ENCODE data around the gene ZNF618.

ZNF618 gene

DNA sequence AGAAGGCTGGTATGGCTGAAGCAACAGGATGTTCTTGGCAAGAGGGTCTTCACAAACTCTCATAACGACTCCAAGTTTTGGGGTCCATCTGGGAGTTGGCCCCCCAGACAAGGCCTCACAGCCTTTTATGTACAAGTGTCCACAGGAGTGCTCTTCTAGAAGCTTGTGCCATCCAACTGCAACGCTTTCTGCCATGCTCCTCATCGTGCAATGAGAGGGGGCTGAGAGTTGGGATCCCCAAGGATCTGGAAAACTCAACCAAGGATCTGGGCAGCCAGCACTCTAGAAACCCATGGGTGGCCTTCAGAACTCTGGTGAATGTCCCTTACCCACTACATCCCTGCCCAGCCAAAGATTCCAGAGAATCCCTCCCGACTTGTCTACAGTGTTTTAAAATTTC lies 210.5 kb downstream of the ZNF618 start:
- DNase-seq: no peak

GRCh38 chr9:114087721-114088120 lies 211.6 kb downstream of the ZNF618 start:
- no peak for DNase-seq

DNA sequence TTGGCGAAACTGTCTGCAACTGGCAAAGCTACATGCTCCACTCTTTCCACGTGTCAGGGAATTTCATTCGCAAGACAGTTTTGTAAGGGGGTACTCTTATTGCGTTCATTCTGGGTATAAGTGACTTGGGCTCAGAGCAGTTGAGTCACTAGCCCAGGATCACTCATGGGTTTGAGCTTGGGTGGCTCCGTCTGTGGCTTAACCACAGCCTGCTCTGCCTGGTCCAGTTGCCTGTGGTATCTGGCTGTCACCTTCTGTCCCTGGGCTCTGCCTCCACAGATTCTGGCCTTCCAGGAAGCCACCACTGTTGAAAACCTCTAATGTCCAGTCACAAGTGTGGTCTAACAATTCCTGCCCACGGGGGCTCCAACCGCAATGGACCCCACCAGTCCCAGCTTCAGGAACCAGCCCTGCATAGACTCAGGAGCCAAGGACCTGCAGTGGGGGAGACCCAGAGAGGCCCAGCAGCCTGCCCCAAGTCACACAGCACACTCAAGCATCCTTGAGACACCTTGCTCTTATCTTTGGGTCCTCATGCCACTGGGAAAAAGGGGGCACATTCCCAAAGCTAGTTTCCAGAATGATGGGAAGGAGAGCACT lies 212.6 kb downstream of the ZNF618 start:
- peak; percentile 33 for DNase-seq

- DNase-seq: no peak
Measured at GRCh38 chr9:114089206-114089840, 213.2 kb downstream of the ZNF618 start.

GRCh38 chr9:114090798-114091197 lies 214.7 kb downstream of the ZNF618 start:
- peak; percentile 5 for DNase-seq

DNA sequence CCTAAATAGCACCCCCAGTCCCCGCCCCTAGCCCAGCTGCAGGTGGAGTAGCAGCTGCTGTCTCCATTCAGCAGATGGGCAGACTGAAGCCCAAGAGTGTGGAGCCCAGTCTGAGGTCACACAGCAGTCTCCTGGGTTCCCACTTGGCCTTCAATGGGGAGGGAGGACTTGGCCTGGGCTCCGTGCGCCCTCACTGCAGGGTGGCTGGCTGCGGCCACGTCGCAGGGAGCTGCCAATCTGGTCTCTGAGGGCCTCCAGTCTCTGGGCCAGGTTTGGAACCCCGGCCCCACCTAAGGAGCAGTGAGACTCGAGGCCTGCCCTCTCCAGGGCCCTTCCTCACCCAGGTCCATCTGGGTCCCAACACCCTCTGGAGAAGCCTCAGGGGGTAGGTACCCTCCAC lies 215.6 kb downstream of the ZNF618 start:
- peak; percentile 42 for DNase-seq

DNA sequence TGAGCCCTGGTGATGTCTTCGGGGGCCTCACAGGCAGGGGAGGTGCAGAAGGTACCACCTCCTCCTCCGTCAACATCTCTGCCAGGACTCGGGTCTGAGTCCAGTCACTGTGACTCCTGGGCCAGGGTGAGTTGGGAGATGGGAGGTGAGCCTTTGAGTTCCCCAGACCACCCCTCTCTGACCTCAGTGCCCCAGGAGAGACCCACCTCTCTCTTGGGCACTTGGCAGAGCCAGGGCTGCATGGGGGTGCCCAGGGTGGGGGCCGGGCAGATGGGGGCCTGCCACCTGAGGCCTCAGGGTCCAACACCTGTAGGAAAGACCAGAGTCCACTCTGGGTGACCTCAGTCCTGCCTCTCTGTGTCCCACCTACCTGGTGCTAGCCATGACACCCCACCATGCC lies 216.2 kb downstream of the ZNF618 start:
- DNase-seq: peak; percentile 51

DNA sequence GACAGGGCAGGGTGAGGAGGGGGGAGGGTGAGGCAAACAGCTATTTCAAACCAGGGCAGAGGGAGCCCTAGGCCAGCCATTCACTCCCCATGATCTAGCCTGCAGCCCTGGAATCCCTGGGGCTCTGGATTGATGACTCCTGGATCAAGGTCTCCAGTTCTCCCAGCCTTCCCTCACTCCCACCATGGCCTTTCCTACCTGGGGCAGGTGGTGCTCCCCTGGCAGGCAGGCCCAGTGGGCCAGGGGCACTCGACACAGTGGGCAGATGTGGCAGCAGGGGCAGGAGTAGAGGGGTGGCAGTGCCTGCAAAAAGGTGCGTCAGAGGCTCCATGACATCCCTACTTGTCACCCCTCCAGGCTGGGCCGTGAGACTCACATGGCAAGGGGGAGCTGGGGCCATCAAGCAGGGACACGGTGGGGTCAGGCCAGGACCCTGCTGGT lies 216.9 kb downstream of the ZNF618 start:
- peak; percentile 38 for DNase-seq

GRCh38 chr9:114093761-114094505 lies 217.8 kb downstream of the ZNF618 start:
- peak; percentile 41 for DNase-seq

DNA sequence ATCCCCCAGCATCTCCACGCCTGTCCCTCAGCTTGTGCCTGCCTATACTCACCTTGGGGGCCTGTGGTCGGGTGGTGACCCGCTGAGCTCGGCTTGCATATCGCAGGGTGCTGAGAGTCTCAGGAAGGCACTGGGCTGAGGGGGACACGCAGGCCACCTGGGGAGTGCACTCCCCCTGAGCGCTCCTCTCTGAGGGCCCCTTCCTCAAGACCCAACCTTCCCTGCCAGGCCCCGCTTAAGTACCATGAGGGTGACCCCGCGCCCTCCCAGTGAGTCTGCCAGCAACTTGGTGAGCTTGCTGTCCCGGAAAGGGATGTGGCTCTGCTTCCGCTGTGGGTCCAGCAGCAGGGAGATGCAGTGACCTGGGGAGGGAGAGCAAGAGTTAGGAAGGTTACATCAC lies 218.9 kb downstream of the ZNF618 start:
- peak; percentile 53 for DNase-seq

DNA sequence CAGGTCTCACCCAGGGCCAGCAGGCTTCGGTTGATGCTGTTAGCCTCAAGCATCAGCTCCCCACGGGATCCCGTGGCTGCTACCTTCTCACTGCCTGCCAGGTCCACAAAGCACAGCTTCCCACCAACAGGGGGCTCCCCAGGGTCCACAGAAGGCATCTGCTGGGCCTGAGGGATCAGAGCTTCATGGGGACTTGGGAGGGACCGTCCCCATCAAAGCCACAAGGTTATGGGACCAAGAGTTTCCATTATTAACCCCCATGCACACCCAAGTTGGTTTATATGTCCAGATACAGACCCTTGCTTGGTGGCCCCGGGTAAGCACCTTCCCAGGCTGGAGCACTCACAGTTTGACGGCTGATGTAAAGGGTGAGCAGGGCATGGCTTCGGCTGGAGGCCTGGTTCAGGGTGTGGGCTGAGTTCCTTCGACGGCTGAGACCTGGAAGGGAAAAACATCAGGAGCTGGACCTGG lies 220.0 kb downstream of the ZNF618 start:
- DNase-seq: peak; percentile 50

DNA sequence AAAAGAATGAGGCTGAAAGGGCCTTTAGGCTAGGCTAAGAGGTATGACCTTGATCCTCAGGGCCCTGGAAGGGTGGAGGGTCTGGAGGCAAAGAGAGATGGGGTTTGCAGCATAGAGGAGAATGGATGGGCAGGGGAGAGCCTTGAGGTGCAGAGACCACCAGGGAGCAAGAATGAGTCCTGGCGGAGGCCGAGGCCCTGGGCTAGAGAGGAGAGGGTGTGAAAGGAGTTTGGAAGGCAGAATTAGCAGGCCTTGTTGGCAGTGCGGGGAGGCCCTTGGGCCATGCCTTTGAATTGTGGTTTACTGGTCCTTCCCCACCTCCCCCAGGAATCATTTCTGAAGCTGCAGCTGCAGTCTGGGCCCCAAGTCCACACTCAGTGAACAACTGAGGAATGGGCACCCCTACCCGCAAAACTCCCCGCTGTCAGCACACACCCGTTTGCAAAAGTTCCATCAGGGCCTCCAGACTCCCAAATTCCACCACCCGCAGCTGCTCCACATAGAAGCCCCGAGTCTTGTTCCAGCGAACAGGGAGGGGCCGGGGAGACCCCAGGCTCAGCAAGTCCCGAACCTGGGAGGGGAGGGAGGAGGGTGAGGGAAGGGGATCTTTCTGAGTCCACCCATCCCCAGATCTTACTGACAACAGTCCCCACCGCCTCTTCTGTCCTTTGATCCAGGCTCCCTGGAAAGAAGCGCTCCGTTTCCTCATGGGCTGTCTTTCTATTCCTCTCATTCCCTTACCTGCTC lies 220.9 kb downstream of the ZNF618 start:
- peak; percentile 46 for DNase-seq

- DNase-seq: peak; percentile 56
Measured at GRCh38 chr9:114097613-114098020, 221.5 kb downstream of the ZNF618 start.

GRCh38 chr9:114098021-114098935 lies 222.2 kb downstream of the ZNF618 start:
- peak; percentile 64 for DNase-seq

- DNase-seq: peak; percentile 36
Measured at GRCh38 chr9:114098936-114099668, 223.0 kb downstream of the ZNF618 start, which contains the start of gene KIF12. TSS of gene KIF12 (minus strand) at chr9:114099292. CDS start at chr9:114099276, 16 bp downstream.

DNA sequence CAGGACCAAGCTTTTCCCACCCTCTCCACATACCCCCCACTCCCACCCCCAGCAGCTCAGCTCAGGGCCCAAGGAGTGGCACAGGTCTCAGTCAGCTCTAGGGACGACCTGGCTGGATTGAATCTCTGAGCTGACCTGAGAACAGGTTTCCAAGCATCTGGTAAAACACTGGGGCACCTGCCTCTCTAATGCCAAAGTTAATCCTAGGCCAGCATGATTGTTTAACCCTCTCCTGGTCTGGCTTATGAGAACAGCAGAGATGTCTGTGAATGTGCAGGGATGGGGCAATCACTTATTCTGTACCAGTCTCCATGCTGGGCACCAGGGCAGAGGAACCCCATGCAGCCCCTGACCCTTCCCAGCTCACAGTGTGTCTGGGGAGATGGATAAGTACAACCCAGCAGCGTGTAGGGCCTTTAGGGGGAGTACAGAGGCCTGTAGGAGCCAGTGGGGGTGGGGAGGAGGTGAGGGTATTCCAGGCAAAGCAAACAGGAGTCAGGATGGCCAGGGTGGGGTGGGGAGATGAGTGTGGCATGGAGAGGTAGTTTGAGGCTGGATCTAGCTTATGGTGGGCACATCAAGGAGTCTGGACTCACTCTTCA lies 223.7 kb downstream of the ZNF618 start:
- DNase-seq: peak; percentile 38

- no peak for DNase-seq
Measured at GRCh38 chr9:114100536-114100935, 224.4 kb downstream of the ZNF618 start.

DNA sequence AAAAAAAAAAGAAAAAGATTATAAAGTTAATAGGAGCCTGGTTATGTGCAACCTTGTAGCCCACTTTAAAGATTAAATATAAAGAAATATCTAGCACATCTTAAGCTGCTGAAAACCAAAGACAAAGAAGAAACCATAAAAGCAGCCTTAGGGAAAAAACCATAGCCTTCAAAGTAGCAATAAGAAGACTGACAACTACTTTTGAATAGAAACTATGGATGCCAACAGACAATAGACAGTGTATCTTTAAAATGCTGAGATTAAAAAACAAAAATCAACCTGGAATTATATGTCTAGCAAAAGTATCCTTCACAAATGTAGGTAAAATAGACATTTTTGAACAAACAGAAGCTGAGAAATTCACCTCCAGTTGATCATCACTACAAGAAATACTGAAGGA lies 226.4 kb downstream of the ZNF618 start:
- DNase-seq: no peak

DNA sequence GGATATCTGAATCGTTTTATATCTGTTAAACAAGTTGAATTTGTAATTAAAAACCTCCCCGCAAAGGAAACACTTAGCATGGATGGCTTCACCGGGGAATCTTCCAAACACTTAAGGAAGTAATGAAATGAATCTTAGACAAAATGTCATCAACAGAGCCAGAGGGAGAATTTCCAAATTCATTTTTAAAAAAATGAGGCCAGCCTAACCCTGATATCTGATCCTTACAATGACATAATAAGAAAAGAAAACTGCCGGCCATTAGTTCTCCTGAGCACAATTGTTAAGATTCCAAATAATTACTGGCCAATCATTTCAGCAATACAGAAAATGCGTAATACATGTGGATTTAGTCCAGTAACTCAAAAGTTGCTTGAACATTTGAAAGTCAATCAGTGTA lies 229.1 kb downstream of the ZNF618 start:
- no peak for DNase-seq

Data from activated effector memory CD4-positive, alpha-beta T cell treated with anti-CD3 and anti-CD28 coated beads, Interleukin-2, amount 50 U/mL, for 16 hours (primary cell).